GM12878 (cell line): ENCODE measurements around the gene GRAMD1B. TPM values are rescaled to one million over a fixed set of nuclear protein-coding genes. Genes with fewer than 3 reads are reported as not detected.

Experiments
- BCL11A ChIP-seq: IDR thresholded peaks from 2 replicates; pipeline ENCODE4 v1.6.1; 2011; ENCODE audit warnings: low read depth, low read length
- CREB1 ChIP-seq: IDR thresholded peaks from 2 replicates; pipeline ENCODE4 v1.6.1; 2012; ENCODE audit warnings: low read depth, mild to moderate bottlenecking, inconsistent platforms
- FOS ChIP-seq: IDR thresholded peaks from 3 replicates; pipeline ENCODE4 v1.6.1; 2011; ENCODE audit warnings: borderline replicate concordance; ENCODE audit not compliant: insufficient read length; ENCODE audit errors: extremely low read depth
- MXI1 ChIP-seq: fragments of 150-350 bp; IDR thresholded peaks from 2 replicates; pipeline ENCODE4 v1.6.1; 2011; ENCODE audit warnings: low read depth, mild to moderate bottlenecking, inconsistent platforms, low read length, improper control_type of control experiment
- PAX5 ChIP-seq: IDR thresholded peaks from 2 replicates; pipeline ENCODE4 v1.6.1; 2011; ENCODE audit warnings: low read depth, low read length, borderline replicate concordance
- RAD21 ChIP-seq: IDR thresholded peaks from 2 replicates; pipeline ENCODE4 v1.6.1; 2011; ENCODE audit warnings: mild to moderate bottlenecking, low read depth, low read length, moderate library complexity; ENCODE audit not compliant: insufficient read depth
- RCOR1 ChIP-seq: conservative IDR thresholded peaks from 2 replicates; pipeline ENCODE4 v1.6.1; 2012; ENCODE audit warnings: low read depth, low read length, improper control_type of control experiment
- SIN3A ChIP-seq: IDR thresholded peaks from 2 replicates; pipeline ENCODE4 v1.6.1; 2012; ENCODE audit warnings: low read depth, low read length, improper control_type of control experiment
- SMC3 ChIP-seq: IDR thresholded peaks from 2 replicates; pipeline ENCODE4 v1.6.1; 2011; ENCODE audit warnings: low read length, improper control_type of control experiment, borderline replicate concordance
- SP1 ChIP-seq: IDR thresholded peaks from one replicate; pipeline ENCODE4 v1.6.1; 2011; ENCODE audit warnings: low read depth, low read length
- TARDBP ChIP-seq: IDR thresholded peaks from 2 replicates; pipeline ENCODE4 v1.6.1; 2016; ENCODE audit warnings: borderline replicate concordance
- YY1 ChIP-seq: IDR thresholded peaks from 2 replicates; pipeline ENCODE4 v1.6.1; 2011; ENCODE audit warnings: low read depth, mild to moderate bottlenecking, low read length
- ZBED1 ChIP-seq: IDR thresholded peaks from 2 replicates; pipeline ENCODE4 v1.6.1; 2016; ENCODE audit warnings: borderline replicate concordance
- ZZZ3 ChIP-seq: IDR thresholded peaks from 2 replicates; pipeline ENCODE4 v1.6.1; 2011; ENCODE audit warnings: low read depth; ENCODE audit not compliant: control insufficient read depth, insufficient read length
- polyA plus RNA-seq, 11 experiments: library from polyadenylated mRNA; depleted of rRNA in 4 of 11; unstranded in 6 of 11; stranded (reverse) in 5 of 11; fragments of >200 nt; fragmentation: Nextera tagmentation in 4 of 11; fragmentation: Illumina TruSeq in 1 of 11; extraction: Ambion mirVana in 4 of 11; extraction: Trizol in 1 of 11; gene quantifications; 1 replicate in 1 of 11; 2 replicates in 10 of 11; pipeline versions ENCODE4 v1.2.1 to v1.2.3, GENCODE V29; 2011 to 2016; ENCODE audit warnings: inconsistent platforms in 2 of 11, missing spikeins in 2 of 11, low read depth in 1 of 11
- total RNA-seq, 4 experiments: library from RNA; depleted of rRNA in 3 of 4; stranded (reverse); fragments of >200 nt in 3 of 4; fragmentation: Illumina TruSeq in 1 of 4; extraction: Trizol in 1 of 4; gene quantifications; 2 replicates each; pipeline versions ENCODE4 v1.2.1 to v1.2.3, GENCODE V29; 2013 to 2021
- TF ChIP-seq, protein P1 (sequence below): IDR thresholded peaks from 2 replicates; pipeline ENCODE4 v1.6.1; 2012; ENCODE audit warnings: low read length, inconsistent platforms
- TF ChIP-seq, protein P2 (sequence below): fragments of 450-650 bp; IDR thresholded peaks from 2 replicates; pipeline ENCODE4 v1.6.1; 2017; ENCODE audit warnings: mild to moderate bottlenecking
- TF ChIP-seq, protein P3 (sequence below): fragments of 450-650 bp; IDR thresholded peaks from 2 replicates; pipeline ENCODE4 v1.6.1; 2016; ENCODE audit warnings: mild to moderate bottlenecking
- TF ChIP-seq, protein P4 (sequence below): IDR thresholded peaks from 2 replicates; pipeline ENCODE4 v1.6.1; 2011; ENCODE audit warnings: borderline replicate concordance, low read depth, mild to moderate bottlenecking, moderate library complexity, mixed read lengths, low read length; ENCODE audit not compliant: insufficient read depth; ENCODE audit errors: extremely low read length
- TF ChIP-seq, protein P5 (sequence below): fragments of 150-350 bp; IDR thresholded peaks from 2 replicates; pipeline ENCODE4 v1.6.1; 2016; ENCODE audit warnings: low read depth, low read length

Gene GRAMD1B
- total and polyA plus RNA-seq, 10 of the 15 experiments (the other 5 are each of a cell fraction or from before 2014, with no cell fraction given): 1.9 to 49.1 (median 26.9) TPM

DNA sequence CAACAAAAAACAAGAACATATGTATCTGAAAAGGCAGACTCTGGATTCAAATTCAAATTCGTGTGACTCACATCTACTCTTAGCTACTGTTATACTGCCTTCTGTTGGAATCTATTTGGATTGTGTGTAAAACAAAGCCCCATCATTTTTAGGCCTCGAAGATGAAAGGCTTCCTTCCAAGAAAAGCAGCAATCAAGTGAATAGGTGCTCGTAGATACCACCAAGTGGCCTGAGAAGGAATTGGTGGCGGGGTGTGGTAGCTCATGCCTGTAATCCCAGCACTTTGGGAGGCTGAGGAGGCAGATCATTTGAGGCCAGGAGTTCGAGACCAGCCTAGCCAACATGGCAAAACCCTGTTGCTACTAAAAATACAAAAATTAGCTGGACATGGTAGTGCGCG, 4.2 kb downstream of the GRAMD1B start (continued):
- TF ChIP-seq, protein P1, sequence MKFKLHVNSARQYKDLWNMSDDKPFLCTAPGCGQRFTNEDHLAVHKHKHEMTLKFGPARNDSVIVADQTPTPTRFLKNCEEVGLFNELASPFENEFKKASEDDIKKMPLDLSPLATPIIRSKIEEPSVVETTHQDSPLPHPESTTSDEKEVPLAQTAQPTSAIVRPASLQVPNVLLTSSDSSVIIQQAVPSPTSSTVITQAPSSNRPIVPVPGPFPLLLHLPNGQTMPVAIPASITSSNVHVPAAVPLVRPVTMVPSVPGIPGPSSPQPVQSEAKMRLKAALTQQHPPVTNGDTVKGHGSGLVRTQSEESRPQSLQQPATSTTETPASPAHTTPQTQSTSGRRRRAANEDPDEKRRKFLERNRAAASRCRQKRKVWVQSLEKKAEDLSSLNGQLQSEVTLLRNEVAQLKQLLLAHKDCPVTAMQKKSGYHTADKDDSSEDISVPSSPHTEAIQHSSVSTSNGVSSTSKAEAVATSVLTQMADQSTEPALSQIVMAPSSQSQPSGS: no peak
- no peak for TF ChIP-seq YY1
- TF ChIP-seq MXI1: no peak
- no peak for TF ChIP-seq PAX5
- no peak for TF ChIP-seq ZZZ3
- TF ChIP-seq SIN3A: no peak
- TF ChIP-seq SMC3: peak; percentile 33; the same call in 1 of the 2 replicates
- no peak for TF ChIP-seq TARDBP
- no peak for TF ChIP-seq SP1
- TF ChIP-seq CREB1: no peak
- TF ChIP-seq, protein P2, sequence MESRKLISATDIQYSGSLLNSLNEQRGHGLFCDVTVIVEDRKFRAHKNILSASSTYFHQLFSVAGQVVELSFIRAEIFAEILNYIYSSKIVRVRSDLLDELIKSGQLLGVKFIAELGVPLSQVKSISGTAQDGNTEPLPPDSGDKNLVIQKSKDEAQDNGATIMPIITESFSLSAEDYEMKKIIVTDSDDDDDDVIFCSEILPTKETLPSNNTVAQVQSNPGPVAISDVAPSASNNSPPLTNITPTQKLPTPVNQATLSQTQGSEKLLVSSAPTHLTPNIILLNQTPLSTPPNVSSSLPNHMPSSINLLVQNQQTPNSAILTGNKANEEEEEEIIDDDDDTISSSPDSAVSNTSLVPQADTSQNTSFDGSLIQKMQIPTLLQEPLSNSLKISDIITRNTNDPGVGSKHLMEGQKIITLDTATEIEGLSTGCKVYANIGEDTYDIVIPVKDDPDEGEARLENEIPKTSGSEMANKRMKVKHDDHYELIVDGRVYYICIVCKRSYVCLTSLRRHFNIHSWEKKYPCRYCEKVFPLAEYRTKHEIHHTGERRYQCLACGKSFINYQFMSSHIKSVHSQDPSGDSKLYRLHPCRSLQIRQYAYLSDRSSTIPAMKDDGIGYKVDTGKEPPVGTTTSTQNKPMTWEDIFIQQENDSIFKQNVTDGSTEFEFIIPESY: peak; percentile 98
- TF ChIP-seq, protein P3, sequence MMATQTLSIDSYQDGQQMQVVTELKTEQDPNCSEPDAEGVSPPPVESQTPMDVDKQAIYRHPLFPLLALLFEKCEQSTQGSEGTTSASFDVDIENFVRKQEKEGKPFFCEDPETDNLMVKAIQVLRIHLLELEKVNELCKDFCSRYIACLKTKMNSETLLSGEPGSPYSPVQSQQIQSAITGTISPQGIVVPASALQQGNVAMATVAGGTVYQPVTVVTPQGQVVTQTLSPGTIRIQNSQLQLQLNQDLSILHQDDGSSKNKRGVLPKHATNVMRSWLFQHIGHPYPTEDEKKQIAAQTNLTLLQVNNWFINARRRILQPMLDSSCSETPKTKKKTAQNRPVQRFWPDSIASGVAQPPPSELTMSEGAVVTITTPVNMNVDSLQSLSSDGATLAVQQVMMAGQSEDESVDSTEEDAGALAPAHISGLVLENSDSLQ: no peak
- no peak for TF ChIP-seq FOS
- no peak for TF ChIP-seq RCOR1
- TF ChIP-seq ZBED1: no peak
- TF ChIP-seq RAD21: peak; percentile 55
- TF ChIP-seq, protein P4, sequence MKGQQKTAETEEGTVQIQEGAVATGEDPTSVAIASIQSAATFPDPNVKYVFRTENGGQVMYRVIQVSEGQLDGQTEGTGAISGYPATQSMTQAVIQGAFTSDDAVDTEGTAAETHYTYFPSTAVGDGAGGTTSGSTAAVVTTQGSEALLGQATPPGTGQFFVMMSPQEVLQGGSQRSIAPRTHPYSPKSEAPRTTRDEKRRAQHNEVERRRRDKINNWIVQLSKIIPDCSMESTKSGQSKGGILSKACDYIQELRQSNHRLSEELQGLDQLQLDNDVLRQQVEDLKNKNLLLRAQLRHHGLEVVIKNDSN: no peak
- TF ChIP-seq, protein P5, sequence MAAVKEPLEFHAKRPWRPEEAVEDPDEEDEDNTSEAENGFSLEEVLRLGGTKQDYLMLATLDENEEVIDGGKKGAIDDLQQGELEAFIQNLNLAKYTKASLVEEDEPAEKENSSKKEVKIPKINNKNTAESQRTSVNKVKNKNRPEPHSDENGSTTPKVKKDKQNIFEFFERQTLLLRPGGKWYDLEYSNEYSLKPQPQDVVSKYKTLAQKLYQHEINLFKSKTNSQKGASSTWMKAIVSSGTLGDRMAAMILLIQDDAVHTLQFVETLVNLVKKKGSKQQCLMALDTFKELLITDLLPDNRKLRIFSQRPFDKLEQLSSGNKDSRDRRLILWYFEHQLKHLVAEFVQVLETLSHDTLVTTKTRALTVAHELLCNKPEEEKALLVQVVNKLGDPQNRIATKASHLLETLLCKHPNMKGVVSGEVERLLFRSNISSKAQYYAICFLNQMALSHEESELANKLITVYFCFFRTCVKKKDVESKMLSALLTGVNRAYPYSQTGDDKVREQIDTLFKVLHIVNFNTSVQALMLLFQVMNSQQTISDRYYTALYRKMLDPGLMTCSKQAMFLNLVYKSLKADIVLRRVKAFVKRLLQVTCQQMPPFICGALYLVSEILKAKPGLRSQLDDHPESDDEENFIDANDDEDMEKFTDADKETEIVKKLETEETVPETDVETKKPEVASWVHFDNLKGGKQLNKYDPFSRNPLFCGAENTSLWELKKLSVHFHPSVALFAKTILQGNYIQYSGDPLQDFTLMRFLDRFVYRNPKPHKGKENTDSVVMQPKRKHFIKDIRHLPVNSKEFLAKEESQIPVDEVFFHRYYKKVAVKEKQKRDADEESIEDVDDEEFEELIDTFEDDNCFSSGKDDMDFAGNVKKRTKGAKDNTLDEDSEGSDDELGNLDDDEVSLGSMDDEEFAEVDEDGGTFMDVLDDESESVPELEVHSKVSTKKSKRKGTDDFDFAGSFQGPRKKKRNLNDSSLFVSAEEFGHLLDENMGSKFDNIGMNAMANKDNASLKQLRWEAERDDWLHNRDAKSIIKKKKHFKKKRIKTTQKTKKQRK: no peak
- TF ChIP-seq BCL11A: no peak
